H1 (cell line): ENCODE results near the gene MRPL33.

Experiments
- CTCF ChIP-seq, 3 experiments: IDR thresholded peaks; 1 replicate in 2 of 3; 2 replicates in 1 of 3; pipeline versions ENCODE4 v1.5.1 to v1.6.1; 2011; ENCODE audit warnings: low read length in 3 of 3, mild to moderate bottlenecking in 3 of 3, inconsistent platforms in 2 of 3, low read depth in 1 of 3, moderate library complexity in 1 of 3; ENCODE audit not compliant: insufficient read depth in 1 of 3; ENCODE audit errors: control extremely low read depth in 1 of 3
- ZNF274 ChIP-seq: IDR thresholded peaks from 2 replicates; pipeline ENCODE4 v1.7.0; 2012; ENCODE audit warnings: low read length, borderline replicate concordance; ENCODE audit errors: extremely low read depth

- no peak for TF ChIP-seq ZNF274
- no peak for TF ChIP-seq CTCF (IDR thresholded peaks at IDR 0.05; ENCODE audit: control extremely low read depth in 1 of 3, insufficient read depth in 1 of 3, low read depth in 1 of 3, low read length in 3 of 3)
Measured at GRCh38 chr2:27795093-27795834, 23.7 kb downstream of the MRPL33 start.
